ENCODE measurements around the gene RASGRP3. TPM values are rescaled to one million over a fixed set of nuclear protein-coding genes. Genes with fewer than 3 reads are reported as not detected.
A peak's percentile ranks its signal among the peaks of the same experiment; 100 is the strongest.

The RASGRP3 gene
- total and polyA plus RNA-seq, 5 donors, result 22.7 to 61.6 (median 48.8) TPM

DNA sequence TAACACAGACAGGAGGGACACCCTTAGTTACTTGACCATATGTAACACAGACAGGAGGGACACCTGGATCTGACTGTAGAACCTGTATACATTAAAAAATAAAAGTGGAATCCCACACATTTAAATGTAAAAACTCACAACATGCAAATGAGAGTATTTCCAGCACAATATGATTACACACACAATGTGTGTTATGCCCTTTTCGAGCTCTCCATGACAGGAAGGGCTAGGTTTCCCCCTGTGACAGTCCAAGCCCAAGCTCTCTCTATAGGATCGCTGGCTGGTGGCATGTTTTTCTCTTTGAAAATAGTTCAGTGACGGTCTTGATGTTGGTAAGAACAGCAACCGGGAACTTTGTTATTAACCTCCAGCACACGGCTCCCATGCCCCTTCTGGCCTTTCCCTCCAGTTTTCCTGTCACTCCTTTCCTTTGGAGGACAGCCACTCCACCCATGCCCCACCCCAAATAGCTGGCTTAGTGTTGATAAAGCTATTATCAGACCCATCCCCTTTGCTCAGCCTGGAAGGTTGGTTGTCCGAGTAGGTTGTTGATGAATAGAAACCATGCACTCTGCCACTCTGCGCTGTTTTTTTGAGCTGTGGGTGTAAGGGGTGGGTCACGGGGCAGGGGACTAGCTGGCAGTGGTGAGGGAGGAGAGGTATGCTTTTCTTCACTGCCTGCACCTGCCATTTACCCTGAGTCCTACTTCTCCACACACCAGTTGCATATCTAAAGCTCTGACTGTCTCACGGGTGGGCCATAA is 2.7 kb downstream of the RASGRP3 start:
- peaks cover 5% of the 10 kb centered on the region for H3K4me1 ChIP-seq (ENCODE audit: control insufficient read depth, insufficient read depth, low read length)
- ATAC-seq, result peak; percentile 11 to 33

DNA sequence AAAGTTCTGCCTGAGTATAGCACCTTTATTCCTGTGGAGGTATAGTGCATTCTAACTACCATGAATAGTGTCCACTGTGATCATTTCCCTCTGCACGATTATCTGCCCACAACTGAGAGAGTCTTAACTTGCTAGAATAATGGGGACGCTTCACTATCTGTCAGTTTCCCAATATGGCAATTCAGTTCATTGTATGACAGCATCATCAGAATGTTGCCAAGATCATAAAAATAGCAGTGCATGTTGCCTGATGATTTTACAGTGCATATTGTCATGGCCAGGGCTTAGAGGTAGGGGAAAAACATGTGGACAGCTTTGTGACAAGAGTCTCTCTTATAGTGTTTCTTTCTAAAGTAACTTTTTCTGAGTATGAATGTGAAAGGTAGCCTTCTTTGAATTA is 6.1 kb downstream of the RASGRP3 start:
- Histone ChIP-seq H3K27ac (ENCODE audit: low read length) (peak overlapping the region; percentile 86), H3K4me1 (ENCODE audit: control insufficient read depth, insufficient read depth, low read length) (peaks cover 5% of the 10 kb centered on the region), H3K27me3 (ENCODE audit: control insufficient read depth, insufficient read depth) (no peaks in the 10 kb centered on the region), H3K9me3 (ENCODE audit: control insufficient read depth, low read length) (no peaks in the 10 kb centered on the region), H3K4me3 (ENCODE audit: low read length) (no peak overlapping the region)
- intact Hi-C loops (cut with DNase I), result loop anchor here in 3 of 4 donors (2.0 to 10.0 kb wide), 3 partner anchors 45 to 72 kb away; no protein-coding TSS in a partner anchor
- WGBS, result 20% methylated on average over 2 of the region's 2 CpGs
- DNase-seq, result no peak
- peak; percentile 1 to 40 for ATAC-seq

More for the DNA sequence above, 2.7 kb downstream of the RASGRP3 start:
- 51% methylated on average over 9 of the region's 9 CpGs for WGBS
- peak in 1 of 3 donors; percentile 31 for DNase-seq
- Histone ChIP-seq H3K27ac (ENCODE audit: low read length) (peak overlapping the region; percentile 79), H3K4me3 (ENCODE audit: low read length) (no peak overlapping the region), H3K9me3 (ENCODE audit: control insufficient read depth, low read length) (no peaks in the 10 kb centered on the region), H3K27me3 (ENCODE audit: control insufficient read depth, insufficient read depth) (no peaks in the 10 kb centered on the region)
- intact Hi-C loops (cut with DNase I), result loop anchor here in 2 of 4 donors (5.0 to 10.0 kb wide), 2 partner anchors 56 to 103 kb away; no protein-coding TSS in a partner anchor

DNA sequence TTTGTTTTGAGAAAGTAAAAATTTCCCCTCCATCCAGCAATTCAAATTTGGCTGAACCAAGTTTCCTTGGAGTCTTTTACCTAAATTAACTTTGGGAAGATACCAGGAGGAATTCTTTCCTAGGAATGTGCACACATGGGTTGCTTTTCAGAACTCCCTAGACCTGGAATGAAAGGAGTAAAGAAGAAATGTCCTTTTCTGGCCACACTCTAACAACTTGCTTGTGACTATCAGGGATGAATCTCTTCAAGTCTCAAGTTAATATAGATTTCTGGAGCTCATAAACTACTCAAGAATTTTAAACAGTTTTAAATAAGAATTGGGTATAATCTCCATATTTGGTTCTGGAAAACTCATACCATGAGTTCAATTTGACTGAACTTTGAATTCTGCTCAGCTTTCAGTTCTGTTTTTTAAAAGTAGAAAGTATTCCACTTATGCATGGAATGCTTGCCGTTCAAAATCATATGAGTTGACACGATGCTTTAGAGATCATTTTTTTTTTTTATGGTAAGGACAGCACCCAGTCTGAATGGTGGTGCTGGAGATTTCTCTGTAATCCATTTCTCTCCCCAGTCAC is 7.7 kb downstream of the RASGRP3 start:
- Histone ChIP-seq H3K4me1 (ENCODE audit: control insufficient read depth, insufficient read depth, low read length) (peaks cover 4% of the 10 kb centered on the region), H3K9me3 (ENCODE audit: control insufficient read depth, low read length) (no peaks in the 10 kb centered on the region), H3K27me3 (ENCODE audit: control insufficient read depth, insufficient read depth) (no peaks in the 10 kb centered on the region), H3K27ac (ENCODE audit: low read length) (no peak overlapping the region), H3K4me3 (ENCODE audit: low read length) (no peak overlapping the region)
- DNase-seq (no peak), ATAC-seq (no peak)
- 30% methylated on average over 2 of the region's 2 CpGs for WGBS
- intact Hi-C loops (cut with DNase I), result loop anchor here in 2 of 4 donors (5.0 to 10.0 kb wide), 2 partner anchors 43 to 51 kb away; no protein-coding TSS in a partner anchor

DNA sequence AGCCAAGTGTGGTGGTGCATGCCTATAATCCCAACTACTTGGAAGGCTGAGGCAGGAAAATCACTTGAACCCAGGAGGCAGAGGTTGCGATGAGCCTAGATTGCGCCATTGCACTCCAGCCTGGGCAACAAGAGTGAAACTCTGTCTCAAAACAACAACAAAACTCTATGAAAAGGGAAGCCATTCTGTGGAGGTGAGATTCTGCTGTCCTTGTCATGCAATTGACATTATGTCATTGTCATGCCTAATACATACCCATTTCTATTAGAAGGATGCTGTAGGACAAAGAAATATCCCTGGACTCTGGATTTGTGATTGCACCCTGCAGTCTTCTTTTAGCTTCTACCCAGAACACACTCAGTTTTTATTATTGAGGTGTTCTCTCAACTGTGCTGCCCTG is 8.6 kb downstream of the RASGRP3 start:
- intact Hi-C loops (cut with DNase I), result loop anchor here in 1 of 4 donors (10.0 kb wide), 1 partner anchor 50 kb away; no protein-coding TSS in a partner anchor

DNA sequence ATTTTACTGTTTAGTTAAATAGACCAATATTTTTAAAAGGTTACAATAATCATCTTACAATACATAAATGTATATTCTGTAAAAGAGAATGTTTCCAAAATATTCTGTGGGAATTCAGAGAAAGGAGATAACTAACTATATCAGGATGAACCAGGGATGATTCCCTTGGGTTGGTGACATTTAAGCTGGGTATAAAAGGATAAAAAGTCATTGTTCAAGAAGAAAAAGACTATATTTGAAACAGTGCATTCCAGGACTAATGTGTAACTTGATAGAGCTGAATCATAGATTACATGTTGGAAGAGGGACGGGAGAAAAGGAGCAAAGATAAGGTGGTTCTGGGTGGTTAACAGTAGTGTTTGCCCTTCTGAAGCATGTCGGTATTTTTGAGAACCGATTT is 10.1 kb downstream of the RASGRP3 start:
- WGBS, result 92% methylated on average over 3 of the region's 3 CpGs
- Histone ChIP-seq H3K4me1 (ENCODE audit: control insufficient read depth, insufficient read depth, low read length) (peaks cover 4% of the 10 kb centered on the region), H3K9me3 (ENCODE audit: control insufficient read depth, low read length) (no peaks in the 10 kb centered on the region), H3K27ac (ENCODE audit: low read length) (no peak overlapping the region), H3K4me3 (ENCODE audit: low read length) (no peak overlapping the region), H3K27me3 (ENCODE audit: control insufficient read depth, insufficient read depth) (no peaks in the 10 kb centered on the region)
- ATAC-seq (no peak), DNase-seq (no peak)
- intact Hi-C loops (cut with DNase I), result loop anchor here in 1 of 4 donors (10.0 kb wide), 1 partner anchor 48 kb away; no protein-coding TSS in a partner anchor

More for the DNA sequence above, 8.6 kb downstream of the RASGRP3 start:
- Histone ChIP-seq H3K4me1 (ENCODE audit: control insufficient read depth, insufficient read depth, low read length) (peaks cover 4% of the 10 kb centered on the region), H3K27me3 (ENCODE audit: control insufficient read depth, insufficient read depth) (no peaks in the 10 kb centered on the region), H3K4me3 (ENCODE audit: low read length) (no peak overlapping the region), H3K9me3 (ENCODE audit: control insufficient read depth, low read length) (no peaks in the 10 kb centered on the region), H3K27ac (ENCODE audit: low read length) (peak overlapping the region; percentile 13)
- WGBS, result 96% methylated on average over 2 of the region's 2 CpGs
- ATAC-seq (no peak), DNase-seq (no peak)

DNA sequence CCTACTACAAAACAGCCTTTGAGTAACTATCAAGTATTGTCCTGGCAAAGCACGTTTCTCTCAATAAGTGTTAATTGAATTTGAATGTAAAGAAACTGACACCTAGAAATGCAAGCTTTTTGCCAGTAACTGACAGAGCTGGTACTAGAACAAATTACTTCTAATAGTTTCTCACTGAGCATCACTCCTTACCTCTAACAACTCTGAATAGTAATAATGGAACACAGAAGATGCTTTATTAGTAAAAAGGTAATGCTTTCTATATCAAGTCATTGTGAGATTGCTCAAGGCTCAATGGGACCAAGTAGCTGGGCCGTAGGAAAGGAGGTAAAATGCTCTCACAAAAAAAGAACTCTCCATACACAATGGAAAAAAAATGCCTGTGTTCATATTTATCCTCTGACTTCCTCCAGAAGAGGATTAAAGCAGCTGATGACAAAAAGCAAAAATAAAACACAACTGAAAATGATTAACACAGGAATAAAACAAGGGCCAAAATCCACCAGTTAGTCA is 11.8 kb downstream of the RASGRP3 start:
- no peak overlapping the region for H3K4me3 ChIP-seq (ENCODE audit: low read length)
- H3K27me3 ChIP-seq (ENCODE audit: control insufficient read depth, insufficient read depth), result no peaks in the 10 kb centered on the region
- 64% methylated on average over 2 of the region's 2 CpGs for WGBS
- DNase-seq (no peak), ATAC-seq (no peak)
- H3K9me3 ChIP-seq (ENCODE audit: control insufficient read depth, low read length), result no peaks in the 10 kb centered on the region
- H3K27ac ChIP-seq (ENCODE audit: low read length), result no peak overlapping the region
- H3K4me1 ChIP-seq (ENCODE audit: control insufficient read depth, insufficient read depth, low read length), result peaks cover 9% of the 10 kb centered on the region
- intact Hi-C loops (cut with DNase I), result loop anchor here in 1 of 4 donors (10.0 kb wide), 1 partner anchor 47 kb away; no protein-coding TSS in a partner anchor

DNA sequence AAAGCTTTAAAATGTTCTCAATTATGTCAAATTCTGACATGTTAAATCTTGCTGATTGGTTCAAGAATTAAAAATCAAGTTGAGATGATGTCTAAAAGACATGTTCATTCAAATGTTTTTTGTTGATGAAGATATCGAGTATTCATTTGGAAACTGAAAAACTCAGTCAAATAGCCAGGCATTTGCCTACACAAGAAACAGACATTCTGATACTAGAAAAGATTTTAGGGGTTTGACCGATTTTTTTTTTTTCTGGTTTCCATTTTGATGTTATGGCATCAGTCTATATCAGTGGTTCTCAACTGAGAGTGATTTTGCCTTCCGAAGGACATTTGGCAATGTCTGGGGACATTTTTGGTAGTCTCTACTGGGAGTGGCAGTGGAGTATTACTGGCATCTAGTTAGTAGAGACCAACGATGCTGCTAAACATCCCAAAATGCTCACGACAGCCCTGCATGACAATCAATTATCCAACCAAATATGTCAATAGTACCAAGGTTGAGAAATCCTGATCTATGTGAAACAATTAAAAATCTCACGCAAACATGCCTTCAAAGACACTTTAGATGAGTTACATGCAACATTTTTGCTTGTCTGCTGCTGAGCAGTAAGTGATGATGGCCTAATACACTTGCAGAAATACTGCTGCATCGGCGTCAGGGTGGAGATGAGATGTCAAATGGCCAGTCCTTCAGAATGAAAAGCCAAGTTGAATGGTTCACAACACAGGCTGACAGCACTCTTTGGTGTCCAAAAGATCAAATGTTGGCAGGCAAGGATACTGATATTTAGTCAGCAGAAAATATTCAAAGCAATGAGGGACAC is 12.5 kb downstream of the RASGRP3 start:
- no peak overlapping the region for H3K4me3 ChIP-seq (ENCODE audit: low read length)
- ATAC-seq (no peak), DNase-seq (no peak)
- no peaks in the 10 kb centered on the region for H3K27me3 ChIP-seq (ENCODE audit: control insufficient read depth, insufficient read depth)
- no peaks in the 10 kb centered on the region for H3K9me3 ChIP-seq (ENCODE audit: control insufficient read depth, low read length)
- intact Hi-C loops (cut with DNase I), result loop anchor here in 1 of 4 donors (10.0 kb wide), 1 partner anchor 46 kb away; no protein-coding TSS in a partner anchor
- 72% methylated on average over 8 of the region's 8 CpGs for WGBS
- H3K4me1 ChIP-seq (ENCODE audit: control insufficient read depth, insufficient read depth, low read length), result peaks cover 9% of the 10 kb centered on the region
- H3K27ac ChIP-seq (ENCODE audit: low read length), result no peak overlapping the region

DNA sequence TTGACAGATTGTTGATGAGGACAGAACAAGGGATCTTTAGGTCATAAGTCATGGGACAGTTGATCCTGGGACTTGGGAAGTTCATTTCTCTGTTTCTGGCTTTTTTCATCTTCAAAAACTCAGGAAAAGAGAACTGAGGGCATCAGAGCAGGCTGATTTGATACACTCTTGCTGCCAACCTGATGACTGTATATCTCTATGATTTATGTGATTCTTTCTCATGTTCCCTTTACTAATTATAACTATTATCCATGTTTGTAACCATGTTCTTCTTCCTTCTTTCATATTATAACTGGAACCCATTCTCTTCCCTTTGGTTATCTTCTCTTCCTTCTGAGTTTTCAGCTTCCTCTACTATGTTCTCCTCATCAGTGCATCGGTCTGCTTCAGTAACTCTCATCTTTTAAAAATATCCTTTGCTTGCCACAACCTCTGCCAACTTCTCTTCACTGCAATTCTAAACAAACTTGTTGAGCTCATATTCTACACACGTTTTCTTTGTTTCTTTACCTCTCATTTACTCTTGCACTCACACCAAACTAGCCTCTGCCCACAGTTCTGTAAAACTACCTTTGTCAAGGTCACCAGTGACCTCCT is 13.5 kb downstream of the RASGRP3 start:
- H3K27ac ChIP-seq (ENCODE audit: low read length), result no peak overlapping the region
- no peaks in the 10 kb centered on the region for H3K27me3 ChIP-seq (ENCODE audit: control insufficient read depth, insufficient read depth)
- ATAC-seq (no peak), DNase-seq (no peak)
- H3K4me3 ChIP-seq (ENCODE audit: low read length), result no peak overlapping the region
- 48% methylated on average over 2 of the region's 2 CpGs for WGBS
- H3K9me3 ChIP-seq (ENCODE audit: control insufficient read depth, low read length), result no peaks in the 10 kb centered on the region
- intact Hi-C loops (cut with DNase I), result loop anchor here in 1 of 4 donors (10.0 kb wide), 1 partner anchor 45 kb away; no protein-coding TSS in a partner anchor
- peaks cover 9% of the 10 kb centered on the region for H3K4me1 ChIP-seq (ENCODE audit: control insufficient read depth, insufficient read depth, low read length)

DNA sequence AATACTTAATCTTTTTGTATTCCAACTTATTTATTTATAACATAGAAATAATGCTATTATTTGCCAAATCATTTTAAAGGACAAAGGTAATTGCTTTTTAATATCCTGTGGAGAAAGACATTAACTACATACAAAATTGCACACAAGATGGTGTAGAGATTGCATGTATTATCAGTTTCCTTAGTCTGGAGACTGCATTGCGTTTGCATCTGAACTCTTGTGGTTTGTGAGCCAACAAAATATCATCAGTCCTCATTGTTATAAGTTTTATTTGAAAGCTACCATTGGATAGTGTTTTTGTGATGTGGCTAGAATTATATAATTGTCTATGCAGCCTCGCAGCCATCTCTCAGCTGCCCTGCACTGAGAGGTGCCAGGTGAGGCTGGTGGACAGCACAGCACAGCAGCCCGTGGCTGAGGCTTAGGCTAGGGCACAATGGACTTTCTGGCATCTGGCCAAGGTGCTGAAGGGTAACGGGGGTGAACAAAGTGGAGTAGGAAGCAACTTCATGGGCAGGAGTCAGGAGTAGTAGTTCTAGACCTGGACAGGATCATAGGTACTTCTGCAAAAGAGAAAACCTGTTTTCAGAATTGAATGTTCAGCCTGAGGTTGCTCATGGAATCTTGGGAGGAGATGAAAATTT is 15.1 kb downstream of the RASGRP3 start:
- H3K9me3 ChIP-seq (ENCODE audit: control insufficient read depth, low read length), result no peaks in the 10 kb centered on the region
- no peak overlapping the region for H3K4me3 ChIP-seq (ENCODE audit: low read length)
- no peak overlapping the region for H3K27ac ChIP-seq (ENCODE audit: low read length)
- ATAC-seq (peak in 1 of 2 donors; percentile 21), DNase-seq (peak in 1 of 3 donors; percentile 47)
- intact Hi-C loops (cut with DNase I), result no loop called here
- H3K4me1 ChIP-seq (ENCODE audit: control insufficient read depth, insufficient read depth, low read length), result peaks cover 9% of the 10 kb centered on the region
- WGBS, result 50% methylated on average over 4 of the region's 4 CpGs
- no peaks in the 10 kb centered on the region for H3K27me3 ChIP-seq (ENCODE audit: control insufficient read depth, insufficient read depth)
